CD4-positive, alpha-beta T cell treated with Interleukin-4 for 1 hour (primary cell): ENCODE results near the gene TMEM135.

ENCODE experiments used
- DNase-seq, 2 donors: peaks; one replicate each; pipeline ENCODE4 v3.0.0-alpha.2; 2020 to 2022

TMEM135 gene

DNA sequence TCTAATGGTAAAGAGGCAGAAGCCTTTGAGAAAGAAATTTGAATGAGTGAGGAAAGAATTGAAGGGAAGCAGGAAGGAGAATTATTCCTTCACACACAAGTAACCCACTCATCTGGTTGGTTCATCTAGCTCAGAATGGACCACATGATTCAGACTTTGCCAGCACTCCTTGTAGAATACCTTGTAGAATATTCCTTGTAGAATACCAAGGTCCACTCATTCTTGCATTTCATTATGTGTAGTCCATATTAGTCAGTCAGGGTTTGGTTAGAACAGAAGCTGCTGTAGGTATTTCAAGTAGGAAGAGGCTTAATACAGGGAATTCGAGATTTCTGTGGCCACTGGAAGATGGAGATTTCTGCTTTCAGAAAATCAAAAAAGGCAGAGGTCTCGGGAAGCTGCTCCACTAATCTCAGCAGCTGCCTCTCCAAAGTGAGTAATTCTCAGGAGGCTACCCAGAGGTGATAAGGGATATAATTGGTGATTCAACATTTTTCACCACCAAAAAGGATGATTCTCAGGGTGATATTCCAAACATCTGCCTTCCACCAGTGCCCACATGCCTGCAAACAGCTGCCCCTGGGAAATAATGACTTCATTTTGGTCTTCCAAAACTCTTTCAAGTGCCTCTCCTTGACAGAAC lies 329.1 kb downstream of the TMEM135 start:
- DNase-seq: no peak

- no peak for DNase-seq
These were observed 330.4 kb downstream of the TMEM135 start for GRCh38 chr11:87368151-87368550.

GRCh38 chr11:87368858-87369480 lies 331.2 kb downstream of the TMEM135 start:
- no peak for DNase-seq

DNA sequence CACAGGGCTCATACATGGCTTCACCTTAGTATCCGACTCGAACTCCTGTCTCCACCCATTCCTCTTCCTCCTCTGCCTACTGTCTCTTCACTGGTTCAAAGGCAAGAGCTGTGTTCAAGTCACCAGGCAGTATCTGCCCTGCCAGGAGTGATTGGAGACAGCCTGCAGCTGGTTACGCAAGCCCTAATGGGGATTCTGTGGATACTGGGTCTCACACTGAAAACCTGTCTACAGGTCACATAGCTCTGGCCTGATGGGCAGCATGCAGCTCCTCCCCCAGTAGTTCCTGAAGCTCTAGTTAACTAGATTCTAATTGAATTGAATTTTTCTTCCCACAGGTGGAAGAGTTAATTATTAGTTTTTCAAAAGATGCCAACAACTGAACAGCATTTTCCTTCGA lies 332.2 kb downstream of the TMEM135 start:
- DNase-seq: no peak

DNA sequence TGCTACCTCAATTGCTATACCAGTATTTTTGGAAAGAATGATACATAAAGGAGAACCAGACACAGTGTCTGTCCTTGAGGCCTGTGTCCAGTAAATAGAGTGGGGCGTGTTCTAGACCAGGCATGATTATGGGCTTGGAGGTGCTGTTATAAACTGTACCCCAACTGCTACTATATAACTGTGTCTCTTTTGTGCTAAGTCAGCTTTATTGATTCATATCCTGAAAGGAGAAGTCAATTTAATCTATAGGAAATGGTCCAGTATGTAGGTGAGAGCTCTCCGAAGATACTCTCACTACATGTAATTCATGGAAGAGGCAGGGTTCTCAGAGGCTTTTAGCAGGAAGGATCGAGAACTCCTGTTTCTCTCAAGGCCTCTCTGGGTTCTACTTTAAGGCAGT lies 334.3 kb downstream of the TMEM135 start:
- no peak for DNase-seq
